Activated T-helper 1 cell treated with anti-CD3 and anti-CD28 coated beads, Interleukin-12 subunit alpha, Interleukin-12 subunit beta, Interleukin-2, Interleukin-4 antibody, amounts not matched to agents 30 ng/mL and 10 ng/mL and 1 ng/mL, durations not matched to agents 14 hours and 24 hours and 36 hours (primary cell): ENCODE measurements around the gene POLD2. TPM values are rescaled to one million over a fixed set of nuclear protein-coding genes. Genes with fewer than 3 reads are reported as not detected.
A peak's percentile ranks its signal among the peaks of the same experiment; 100 is the strongest.

ENCODE experiments used
- DNase-seq: peaks from one replicate; pipeline ENCODE4 v3.0.0; 2021; ENCODE audit warnings: low spot score
- H3K27ac Mint-ChIP-seq: one replicate; pipeline ENCODE4 v1.8.0; 2021; ENCODE audit warnings: mild to moderate bottlenecking, mixed read lengths
- H3K27me3 Mint-ChIP-seq: one replicate; pipeline ENCODE4 v1.8.0; 2022; ENCODE audit warnings: mild to moderate bottlenecking, moderate library complexity, mixed read lengths; ENCODE audit not compliant: insufficient read depth
- H3K36me3 Mint-ChIP-seq: one replicate; pipeline ENCODE4 v1.8.0; 2021; ENCODE audit warnings: low read depth, mixed read lengths
- H3K4me1 Mint-ChIP-seq: one replicate; pipeline ENCODE4 v1.8.0; 2021; ENCODE audit warnings: low read depth, mixed read lengths
- H3K4me3 Mint-ChIP-seq: one replicate; pipeline ENCODE4 v1.8.0; 2021; ENCODE audit warnings: mild to moderate bottlenecking, moderate library complexity, mixed read lengths
- H3K9me3 Mint-ChIP-seq: one replicate; pipeline ENCODE4 v1.8.0; 2021; ENCODE audit warnings: mixed read lengths
- intact Hi-C: fragments of 100-400 bp; cut with micrococcal nuclease; formaldehyde crosslinking; loops from one replicate; pipeline ENCODE4 v1.15.1; 2024
- total RNA-seq: library from RNA; stranded (reverse); gene quantifications from 2 replicates; pipeline ENCODE4 v1.2.3, GENCODE V29; 2022

Gene POLD2
- total RNA-seq, 1 donor from 2014 or later, result 234 TPM

DNA sequence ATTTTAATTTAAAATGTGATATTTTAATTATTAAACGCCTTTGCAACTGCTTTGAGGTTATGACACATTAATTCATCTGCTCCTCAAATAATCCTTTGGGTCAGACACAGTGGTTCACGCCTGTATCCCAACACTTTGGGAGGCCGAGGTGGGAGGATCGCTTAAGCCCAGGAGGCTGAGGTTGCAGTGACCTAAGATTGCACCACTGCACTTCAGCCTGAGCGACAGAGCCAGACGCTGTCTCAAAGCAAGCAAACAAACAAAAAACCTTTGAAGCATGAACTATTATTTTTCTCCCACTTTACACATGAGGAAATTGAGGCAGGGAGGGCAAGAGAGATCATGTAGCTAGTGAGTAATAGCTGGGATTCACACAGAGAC lies 1.5 kb upstream of the POLD2 start:
- Mint-ChIP-seq H3K36me3 (peaks cover 21% of the 10 kb centered on the region), H3K27ac (no peak overlapping the region), H3K27me3 (peaks cover 8% of the 10 kb centered on the region), H3K4me1 (peaks cover 23% of the 10 kb centered on the region), H3K9me3 (no peaks in the 10 kb centered on the region), H3K4me3 (peak overlapping the region; percentile 46)
- DNase-seq, result no peak
- intact Hi-C loops, result loop anchor here (10.0 kb wide), 1 partner anchor 260 kb away; the partner anchor contains the start of gene MRPS24

DNA sequence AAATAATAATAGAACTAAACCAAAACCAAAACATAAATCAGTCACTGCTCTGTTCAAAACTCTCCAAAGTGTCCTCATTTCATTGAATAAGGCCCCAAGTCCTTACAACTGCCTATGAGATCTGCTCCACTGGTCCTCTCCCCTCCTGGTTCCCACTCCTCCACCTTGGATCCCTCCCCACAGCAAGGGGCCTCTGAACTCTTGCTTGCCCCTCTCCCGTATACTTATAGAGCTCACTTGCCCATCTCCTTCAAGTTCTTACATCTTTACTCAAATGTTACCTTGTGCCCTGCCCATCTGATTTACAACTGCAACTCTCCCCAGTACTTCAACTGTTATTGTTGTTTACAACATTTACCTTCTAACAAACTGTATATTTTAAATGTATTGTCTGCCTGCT lies 819 bp downstream of the POLD2 start:
- Mint-ChIP-seq H3K4me3 (peak overlapping the region; percentile 96), H3K36me3 (peaks cover 37% of the 10 kb centered on the region), H3K27me3 (peaks cover 7% of the 10 kb centered on the region), H3K4me1 (peaks cover 31% of the 10 kb centered on the region), H3K9me3 (no peaks in the 10 kb centered on the region), H3K27ac (peak overlapping the region; percentile 90)
- intact Hi-C loops, result loop anchor here (2.0 to 10.0 kb wide), 5 partner anchors 18 to 674 kb away; partner anchors contain the start of genes AEBP1, DBNL, MRPS24 and PPIA
- no peak for DNase-seq

GRCh38 chr7:44121761-44122420 lies 1.5 kb downstream of the POLD2 start:
- peaks cover 7% of the 10 kb centered on the region for H3K27me3 Mint-ChIP-seq
- peaks cover 31% of the 10 kb centered on the region for H3K4me1 Mint-ChIP-seq
- H3K27ac Mint-ChIP-seq, result peak overlapping the region; percentile 90
- intact Hi-C loops, result loop anchor here (2.0 to 10.0 kb wide), 5 partner anchors 17 to 675 kb away; partner anchors contain the start of genes AEBP1, DBNL, MRPS24 and PPIA
- DNase-seq, result no peak
- H3K36me3 Mint-ChIP-seq, result peaks cover 37% of the 10 kb centered on the region
- peak overlapping the region; percentile 96 for H3K4me3 Mint-ChIP-seq
- no peaks in the 10 kb centered on the region for H3K9me3 Mint-ChIP-seq

- Mint-ChIP-seq H3K27ac (no peak overlapping the region), H3K4me1 (peaks cover 31% of the 10 kb centered on the region), H3K9me3 (no peaks in the 10 kb centered on the region), H3K4me3 (peak overlapping the region; percentile 34), H3K27me3 (peaks cover 1% of the 10 kb centered on the region), H3K36me3 (peaks cover 37% of the 10 kb centered on the region)
- intact Hi-C loops, result loop anchor here (10.0 kb wide), 1 partner anchor 256 kb away; the partner anchor contains the start of gene MRPS24
- no peak for DNase-seq
Observed at GRCh38 chr7:44120395-44120794, 3.0 kb downstream of the POLD2 start.

DNA sequence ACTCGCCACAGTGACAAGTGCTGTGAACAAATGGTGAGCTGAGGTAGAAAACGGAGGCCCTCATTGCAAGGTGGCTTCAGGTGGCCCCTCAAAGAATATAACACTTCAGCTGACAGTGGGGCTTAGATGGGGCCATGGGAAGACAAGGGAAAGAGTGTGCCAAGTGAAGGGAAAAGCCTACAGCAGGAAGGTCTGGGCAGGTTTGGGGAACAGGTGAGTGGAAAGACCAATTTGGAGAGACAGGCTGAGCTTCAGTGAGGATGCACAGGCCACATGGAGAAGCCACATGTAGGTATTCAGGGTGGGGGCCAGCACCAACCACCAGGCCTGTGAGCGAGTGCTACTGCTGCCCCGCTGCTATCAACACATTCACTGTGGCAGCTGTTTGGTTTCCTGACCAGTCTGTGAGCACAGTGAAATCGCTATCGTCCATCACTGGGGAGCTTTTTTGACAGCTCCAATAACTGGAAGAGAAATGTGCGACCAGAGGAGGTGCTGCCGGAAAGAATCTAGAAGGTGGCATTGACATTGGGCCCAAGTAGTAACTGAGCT lies 3.4 kb downstream of the POLD2 start:
- peaks cover 37% of the 10 kb centered on the region for H3K36me3 Mint-ChIP-seq

DNA sequence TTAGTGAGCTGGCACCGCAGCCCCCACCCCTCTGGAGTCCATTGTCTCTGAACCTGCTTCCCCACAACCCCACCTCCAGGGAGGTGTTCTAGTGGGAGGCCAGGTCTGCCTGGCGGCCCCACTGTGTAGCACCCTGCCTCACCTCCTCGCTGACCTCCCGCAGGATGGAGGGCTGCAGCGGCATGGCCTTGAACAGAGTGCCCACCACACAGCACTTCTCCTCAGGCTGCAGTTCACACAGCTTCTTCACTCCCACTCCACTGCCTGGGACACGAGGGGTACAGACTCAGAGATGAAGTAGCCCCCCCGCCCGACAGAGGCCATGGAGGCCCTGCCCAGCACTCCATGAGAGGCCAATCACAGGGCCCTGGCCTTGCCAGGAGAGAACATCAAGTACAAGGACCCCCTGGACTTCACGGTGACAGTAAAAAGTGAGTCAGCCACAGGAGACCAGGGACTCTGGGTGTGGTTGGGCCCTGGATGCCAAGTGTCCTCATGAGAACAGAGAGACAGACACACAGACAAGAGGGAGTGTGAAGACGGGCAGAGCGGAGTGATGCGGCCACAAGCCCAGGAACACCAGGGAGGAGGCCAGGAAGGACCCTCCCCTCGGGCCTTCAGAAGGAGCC lies 5.4 kb downstream of the POLD2 start:
- DNase-seq, result no peak
- intact Hi-C loops, result no loop called here
- H3K36me3 Mint-ChIP-seq, result peaks cover 42% of the 10 kb centered on the region
- no peaks in the 10 kb centered on the region for H3K9me3 Mint-ChIP-seq
- peaks cover 31% of the 10 kb centered on the region for H3K4me1 Mint-ChIP-seq
- H3K4me3 Mint-ChIP-seq, result no peak overlapping the region
- no peaks in the 10 kb centered on the region for H3K27me3 Mint-ChIP-seq
- H3K27ac Mint-ChIP-seq, result peak overlapping the region; percentile 8

More for the DNA sequence above, 3.4 kb downstream of the POLD2 start:
- Mint-ChIP-seq H3K27me3 (no peaks in the 10 kb centered on the region), H3K27ac (peak overlapping the region; percentile 77), H3K4me1 (peaks cover 31% of the 10 kb centered on the region), H3K9me3 (no peaks in the 10 kb centered on the region), H3K4me3 (peak overlapping the region; percentile 50)
- DNase-seq, result no peak
- intact Hi-C loops, result loop anchor here (10.0 kb wide), 1 partner anchor 255 kb away; the partner anchor contains the start of gene MRPS24

DNA sequence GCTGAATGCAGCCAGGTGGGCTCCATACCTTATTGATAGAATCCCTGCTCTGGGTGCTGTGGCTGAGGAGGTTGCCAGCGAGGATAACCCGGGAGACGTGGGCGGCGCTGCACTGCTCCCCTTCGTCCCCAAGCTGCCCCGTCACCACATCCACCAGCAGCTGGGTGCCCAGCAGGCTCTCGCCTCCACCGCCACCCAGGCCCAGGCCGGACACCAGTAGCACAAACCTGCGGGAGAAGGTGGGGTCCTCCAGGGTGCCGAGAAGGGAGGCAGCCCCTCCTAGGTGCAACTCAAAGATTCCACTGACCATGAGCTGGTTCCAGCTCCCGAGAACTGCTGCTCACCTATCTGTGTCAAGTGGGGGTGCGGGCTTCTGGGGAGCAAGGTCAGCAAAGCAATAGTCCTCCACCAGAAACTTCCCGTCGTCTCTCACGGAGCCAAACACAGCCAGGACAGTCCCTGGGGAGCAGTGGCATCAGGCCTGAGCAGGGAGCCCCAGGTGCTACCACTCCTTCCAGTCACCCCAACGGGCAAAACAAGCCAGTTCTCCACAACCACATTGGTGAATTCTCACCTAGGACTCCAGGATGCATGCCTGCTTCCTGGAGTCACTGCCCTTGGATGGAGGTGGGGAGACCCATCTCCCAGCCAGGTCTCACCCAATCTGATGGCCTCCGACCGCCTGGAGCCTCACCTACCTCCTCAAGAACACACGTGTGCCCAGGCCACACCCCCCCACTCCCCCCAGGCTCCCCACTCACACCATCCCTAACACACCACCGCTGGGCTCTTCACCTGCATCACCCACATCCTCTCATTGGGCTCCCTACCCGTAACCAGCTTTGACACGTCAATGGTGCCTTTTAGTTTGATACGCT lies 6.3 kb downstream of the POLD2 start:
- Mint-ChIP-seq H3K4me3 (no peak overlapping the region), H3K9me3 (no peaks in the 10 kb centered on the region), H3K36me3 (peaks cover 35% of the 10 kb centered on the region), H3K4me1 (peaks cover 22% of the 10 kb centered on the region), H3K27me3 (no peaks in the 10 kb centered on the region), H3K27ac (no peak overlapping the region)
- no peak for DNase-seq
- intact Hi-C loops, result no loop called here

DNA sequence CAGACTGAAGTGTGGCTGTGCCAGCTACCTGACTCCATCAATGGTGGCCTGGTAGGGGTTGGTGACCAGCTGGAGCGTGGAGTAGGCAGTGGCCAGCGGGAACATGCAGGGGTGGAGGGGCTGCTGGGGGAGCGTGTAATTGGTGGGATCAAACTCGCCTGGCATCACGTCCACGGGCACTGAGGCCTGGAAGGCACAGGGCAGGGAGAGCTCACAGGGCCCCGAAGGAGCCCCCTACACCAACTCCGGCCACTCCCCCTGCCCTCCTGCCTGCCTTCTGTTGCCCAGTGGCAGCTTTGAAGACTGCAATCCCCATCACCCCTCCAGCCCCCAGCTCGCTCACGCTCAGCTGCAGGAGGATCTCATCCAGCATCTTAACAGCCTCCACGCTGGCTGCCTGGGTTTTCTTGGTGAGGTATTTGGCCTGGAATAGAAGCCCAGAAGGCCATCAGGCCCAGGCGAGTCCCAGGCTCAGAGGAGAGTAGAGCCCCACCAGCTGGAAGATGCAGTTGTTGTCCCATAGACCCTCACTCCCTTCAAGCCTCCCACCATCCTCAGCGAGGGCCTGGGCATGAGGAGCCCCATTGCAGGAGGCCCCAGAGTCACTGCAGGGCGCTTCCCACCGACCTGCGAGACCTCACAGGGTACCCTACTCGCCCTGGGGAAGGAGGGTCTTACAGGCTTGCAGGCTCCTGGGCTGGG lies 7.1 kb downstream of the POLD2 start:
- peaks cover 20% of the 10 kb centered on the region for H3K4me1 Mint-ChIP-seq
- no peak overlapping the region for H3K4me3 Mint-ChIP-seq
- H3K9me3 Mint-ChIP-seq, result no peaks in the 10 kb centered on the region
- intact Hi-C loops, result no loop called here
- H3K27ac Mint-ChIP-seq, result no peak overlapping the region
- H3K36me3 Mint-ChIP-seq, result peaks cover 35% of the 10 kb centered on the region
- no peak for DNase-seq
- H3K27me3 Mint-ChIP-seq, result no peaks in the 10 kb centered on the region

- intact Hi-C loops, result no loop called here
- H3K4me1 Mint-ChIP-seq, result peaks cover 7% of the 10 kb centered on the region
- no peaks in the 10 kb centered on the region for H3K9me3 Mint-ChIP-seq
- DNase-seq, result no peak
- H3K4me3 Mint-ChIP-seq, result no peak overlapping the region
- no peak overlapping the region for H3K27ac Mint-ChIP-seq
- no peaks in the 10 kb centered on the region for H3K27me3 Mint-ChIP-seq
- peaks cover 21% of the 10 kb centered on the region for H3K36me3 Mint-ChIP-seq
Observed at GRCh38 chr7:44114586-44115310, 8.6 kb downstream of the POLD2 start.

DNA sequence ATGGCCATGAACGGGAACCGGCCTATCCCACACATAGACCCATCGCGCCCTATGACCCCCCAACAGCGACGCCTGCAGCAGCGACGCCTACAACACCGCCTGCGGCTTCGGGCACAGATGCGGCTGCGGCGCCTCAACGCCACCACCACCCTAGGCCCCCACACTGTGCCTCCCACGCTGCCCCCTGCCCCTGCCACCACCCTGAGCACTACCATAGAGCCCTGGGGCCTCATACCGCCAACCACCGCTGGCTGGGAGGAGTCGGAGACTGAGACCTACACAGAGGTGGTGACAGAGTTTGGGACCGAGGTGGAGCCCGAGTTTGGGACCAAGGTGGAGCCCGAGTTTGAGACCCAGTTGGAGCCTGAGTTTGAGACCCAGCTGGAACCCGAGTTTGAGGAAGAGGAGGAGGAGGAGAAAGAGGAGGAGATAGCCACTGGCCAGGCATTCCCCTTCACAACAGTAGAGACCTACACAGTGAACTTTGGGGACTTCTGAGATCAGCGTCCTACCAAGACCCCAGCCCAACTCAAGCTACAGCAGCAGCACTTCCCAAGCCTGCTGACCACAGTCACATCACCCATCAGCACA lies 9.5 kb downstream of the POLD2 start:
- no peaks in the 10 kb centered on the region for H3K27me3 Mint-ChIP-seq
- H3K9me3 Mint-ChIP-seq, result no peaks in the 10 kb centered on the region
- peaks cover 12% of the 10 kb centered on the region for H3K36me3 Mint-ChIP-seq
- H3K4me3 Mint-ChIP-seq, result no peak overlapping the region
- H3K4me1 Mint-ChIP-seq, result no peaks in the 10 kb centered on the region
- intact Hi-C loops, result no loop called here
- no peak for DNase-seq
- H3K27ac Mint-ChIP-seq, result no peak overlapping the region

- Mint-ChIP-seq H3K9me3 (no peaks in the 10 kb centered on the region), H3K4me1 (no peaks in the 10 kb centered on the region), H3K4me3 (no peak overlapping the region), H3K27ac (no peak overlapping the region), H3K27me3 (no peaks in the 10 kb centered on the region), H3K36me3 (peaks cover 9% of the 10 kb centered on the region)
- DNase-seq, result no peak
- intact Hi-C loops, result no loop called here
Observed at GRCh38 chr7:44112997-44113763, 10.2 kb downstream of the POLD2 start.
